Ishikawa (cell line): ENCODE results near the gene PRKCE.

Experiments used
- CEBPB ChIP-seq: IDR thresholded peaks from 2 replicates; pipeline ENCODE4 v1.6.1; 2012
- CREB1 ChIP-seq: IDR thresholded peaks from 2 replicates; pipeline ENCODE4 v1.6.1; 2012; ENCODE audit warnings: low read depth
- EGR1 ChIP-seq: IDR thresholded peaks from 2 replicates; pipeline ENCODE4 v1.6.1; 2012
- EP300 ChIP-seq: IDR thresholded peaks from 2 replicates; pipeline ENCODE4 v1.6.1; 2012; ENCODE audit warnings: borderline replicate concordance
- FOXM1 ChIP-seq: IDR thresholded peaks from 2 replicates; pipeline ENCODE4 v1.6.1; 2012; ENCODE audit warnings: low read depth, borderline replicate concordance
- MAX ChIP-seq: IDR thresholded peaks from 2 replicates; pipeline ENCODE4 v1.6.1; 2012
- NFIC ChIP-seq: IDR thresholded peaks from 2 replicates; pipeline ENCODE4 v1.6.1; 2012
- RAD21 ChIP-seq: IDR thresholded peaks from 2 replicates; pipeline ENCODE4 v1.6.1; 2012; ENCODE audit warnings: low read depth
- TAF1 ChIP-seq: IDR thresholded peaks from 2 replicates; pipeline ENCODE4 v1.6.1; 2012; ENCODE audit warnings: low read depth, mild to moderate bottlenecking
- TCF12 ChIP-seq: IDR thresholded peaks from 2 replicates; pipeline ENCODE4 v1.6.1; 2012; ENCODE audit warnings: low read depth
- TEAD4 ChIP-seq: IDR thresholded peaks from 2 replicates; pipeline ENCODE4 v1.6.1; 2012
- YY1 ChIP-seq: IDR thresholded peaks from 2 replicates; pipeline ENCODE4 v1.6.1; 2012; ENCODE audit warnings: low read depth
- ZBTB7A ChIP-seq: IDR thresholded peaks from 2 replicates; pipeline ENCODE4 v1.6.1; 2012; ENCODE audit warnings: low read depth
- TF ChIP-seq, protein P1 (sequence below): IDR thresholded peaks from 2 replicates; pipeline ENCODE4 v1.6.1; 2012; ENCODE audit warnings: low read depth, mild to moderate bottlenecking
- TF ChIP-seq, protein P2 (sequence below): IDR thresholded peaks from 2 replicates; pipeline ENCODE4 v1.6.1; 2012

PRKCE gene

DNA sequence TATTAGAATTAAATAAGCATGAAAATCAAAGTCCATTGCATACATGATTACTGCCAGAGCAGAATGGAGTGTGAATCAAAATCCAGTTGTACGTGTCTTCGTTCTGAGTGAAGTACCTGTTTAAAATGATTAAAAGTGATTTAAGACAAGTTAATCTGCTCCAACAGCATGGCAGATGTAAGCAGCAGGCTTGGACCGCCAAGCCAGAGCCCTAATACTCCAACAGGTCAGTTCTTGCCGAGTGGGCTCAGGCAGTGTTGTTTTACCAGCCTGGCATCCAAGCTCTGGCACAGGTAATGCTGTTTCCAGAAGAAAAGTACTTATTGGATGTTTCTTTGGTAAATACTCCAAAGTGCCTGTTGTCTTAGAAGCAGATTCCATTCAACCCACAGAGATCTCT is 474.3 kb downstream of the PRKCE start:
- TF ChIP-seq CEBPB, result no peak
- TF ChIP-seq YY1, result no peak
- no peak for TF ChIP-seq TCF12
- TF ChIP-seq CREB1, result no peak
- no peak for TF ChIP-seq NFIC
- no peak for TF ChIP-seq EGR1
- TF ChIP-seq, protein P1, sequence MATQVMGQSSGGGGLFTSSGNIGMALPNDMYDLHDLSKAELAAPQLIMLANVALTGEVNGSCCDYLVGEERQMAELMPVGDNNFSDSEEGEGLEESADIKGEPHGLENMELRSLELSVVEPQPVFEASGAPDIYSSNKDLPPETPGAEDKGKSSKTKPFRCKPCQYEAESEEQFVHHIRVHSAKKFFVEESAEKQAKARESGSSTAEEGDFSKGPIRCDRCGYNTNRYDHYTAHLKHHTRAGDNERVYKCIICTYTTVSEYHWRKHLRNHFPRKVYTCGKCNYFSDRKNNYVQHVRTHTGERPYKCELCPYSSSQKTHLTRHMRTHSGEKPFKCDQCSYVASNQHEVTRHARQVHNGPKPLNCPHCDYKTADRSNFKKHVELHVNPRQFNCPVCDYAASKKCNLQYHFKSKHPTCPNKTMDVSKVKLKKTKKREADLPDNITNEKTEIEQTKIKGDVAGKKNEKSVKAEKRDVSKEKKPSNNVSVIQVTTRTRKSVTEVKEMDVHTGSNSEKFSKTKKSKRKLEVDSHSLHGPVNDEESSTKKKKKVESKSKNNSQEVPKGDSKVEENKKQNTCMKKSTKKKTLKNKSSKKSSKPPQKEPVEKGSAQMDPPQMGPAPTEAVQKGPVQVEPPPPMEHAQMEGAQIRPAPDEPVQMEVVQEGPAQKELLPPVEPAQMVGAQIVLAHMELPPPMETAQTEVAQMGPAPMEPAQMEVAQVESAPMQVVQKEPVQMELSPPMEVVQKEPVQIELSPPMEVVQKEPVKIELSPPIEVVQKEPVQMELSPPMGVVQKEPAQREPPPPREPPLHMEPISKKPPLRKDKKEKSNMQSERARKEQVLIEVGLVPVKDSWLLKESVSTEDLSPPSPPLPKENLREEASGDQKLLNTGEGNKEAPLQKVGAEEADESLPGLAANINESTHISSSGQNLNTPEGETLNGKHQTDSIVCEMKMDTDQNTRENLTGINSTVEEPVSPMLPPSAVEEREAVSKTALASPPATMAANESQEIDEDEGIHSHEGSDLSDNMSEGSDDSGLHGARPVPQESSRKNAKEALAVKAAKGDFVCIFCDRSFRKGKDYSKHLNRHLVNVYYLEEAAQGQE, result no peak
- TF ChIP-seq, protein P2, sequence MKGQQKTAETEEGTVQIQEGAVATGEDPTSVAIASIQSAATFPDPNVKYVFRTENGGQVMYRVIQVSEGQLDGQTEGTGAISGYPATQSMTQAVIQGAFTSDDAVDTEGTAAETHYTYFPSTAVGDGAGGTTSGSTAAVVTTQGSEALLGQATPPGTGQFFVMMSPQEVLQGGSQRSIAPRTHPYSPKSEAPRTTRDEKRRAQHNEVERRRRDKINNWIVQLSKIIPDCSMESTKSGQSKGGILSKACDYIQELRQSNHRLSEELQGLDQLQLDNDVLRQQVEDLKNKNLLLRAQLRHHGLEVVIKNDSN, result no peak
- TF ChIP-seq TAF1, result no peak
- no peak for TF ChIP-seq EP300
- TF ChIP-seq FOXM1, result no peak
- TF ChIP-seq MAX, result no peak
- no peak for TF ChIP-seq ZBTB7A
- no peak for TF ChIP-seq TEAD4
- no peak for TF ChIP-seq RAD21

- TF ChIP-seq CREB1 (no peak), EP300 (no peak), YY1 (no peak), ZBTB7A (no peak), NFIC (no peak), TAF1 (no peak), RAD21 (no peak), MAX (no peak), TEAD4 (no peak), FOXM1 (no peak), EGR1 (no peak), TCF12 (no peak), CEBPB (no peak)
- TF ChIP-seq, protein P1, result no peak
- TF ChIP-seq, protein P2, result no peak
These were observed 475.1 kb downstream of the PRKCE start for GRCh38 chr2:46126571-46126970.

DNA sequence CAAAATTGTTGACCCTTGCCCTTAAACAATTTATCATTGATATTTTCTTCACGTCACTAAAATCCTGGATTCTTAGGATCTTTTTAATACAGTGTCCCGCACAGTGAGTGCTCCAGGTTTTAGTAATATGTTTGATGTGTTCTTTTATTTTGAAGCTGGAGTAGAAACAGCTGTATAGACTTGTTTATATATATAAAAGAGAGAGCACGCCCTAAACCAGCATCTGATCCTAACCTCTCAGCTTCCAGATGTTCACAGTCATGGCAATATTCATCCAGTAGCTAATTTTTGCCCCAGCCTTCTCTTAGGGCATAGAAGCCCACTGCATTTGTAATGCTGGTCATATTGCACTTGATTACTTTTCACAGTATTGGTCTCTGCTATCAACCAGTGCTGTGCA is 475.7 kb downstream of the PRKCE start:
- TF ChIP-seq, protein P1, result no peak
- TF ChIP-seq EGR1, result no peak
- TF ChIP-seq TEAD4, result no peak
- no peak for TF ChIP-seq TCF12
- no peak for TF ChIP-seq MAX
- TF ChIP-seq ZBTB7A, result no peak
- TF ChIP-seq TAF1, result no peak
- TF ChIP-seq, protein P2, result no peak
- TF ChIP-seq EP300, result no peak
- no peak for TF ChIP-seq CREB1

GRCh38 chr2:46130511-46130910 is 479.0 kb downstream of the PRKCE start:
- TF ChIP-seq RAD21, result no peak
- TF ChIP-seq YY1, result no peak
- no peak for TF ChIP-seq EP300
- TF ChIP-seq NFIC, result no peak
- TF ChIP-seq EGR1, result no peak
- no peak for TF ChIP-seq ZBTB7A
- no peak for TF ChIP-seq MAX
- TF ChIP-seq, protein P1, result no peak
- no peak for TF ChIP-seq FOXM1
